Measurements from ENCODE around the gene RNU1-3.
"Not testable (repeated sequence)": the region's sequence is repeated elsewhere in the genome, so short reads cannot be mapped to it uniquely, and the experiment has no call there.

Gene RNU1-3

GRCh38 chr1:16623812-16624719, 42.7 kb downstream of the RNU1-3 start:
- not testable (repeated sequence) for H3K27ac Mint-ChIP-seq; H3K4me1 Mint-ChIP-seq (ENCODE audit: low read depth); H3K27me3 Mint-ChIP-seq (ENCODE audit: low read depth); H3K4me3 Mint-ChIP-seq; H3K9me3 Mint-ChIP-seq
- H3K36me3 Mint-ChIP-seq (ENCODE audit: low read depth): peaks cover 20% of the 10 kb centered on the region

- not testable (repeated sequence) for H3K4me3 Mint-ChIP-seq, H3K27ac Mint-ChIP-seq
- peaks cover 14% of the 10 kb centered on the region for H3K36me3 Mint-ChIP-seq (ENCODE audit: low read depth)
Measured at GRCh38 chr1:16623337-16623736, 43.4 kb downstream of the RNU1-3 start.

GRCh38 chr1:16621681-16622315, 45.0 kb downstream of the RNU1-3 start:
- not testable (repeated sequence) for H3K27ac Mint-ChIP-seq; H3K4me3 Mint-ChIP-seq; H3K4me1 Mint-ChIP-seq (ENCODE audit: low read depth); H3K27me3 Mint-ChIP-seq (ENCODE audit: low read depth); H3K9me3 Mint-ChIP-seq; H3K36me3 Mint-ChIP-seq (ENCODE audit: low read depth)

More at GRCh38 chr1:16623337-16623736, 43.4 kb downstream of the RNU1-3 start:
- H3K27me3 Mint-ChIP-seq (ENCODE audit: low read depth); H3K9me3 Mint-ChIP-seq; H3K4me1 Mint-ChIP-seq (ENCODE audit: low read depth): not testable (repeated sequence)

GRCh38 chr1:16621300-16621658, 45.5 kb downstream of the RNU1-3 start:
- Mint-ChIP-seq H3K27me3 (ENCODE audit: low read depth) (no peaks in the 10 kb centered on the region), H3K27ac (no peak overlapping the region), H3K36me3 (ENCODE audit: low read depth) (peaks cover 6% of the 10 kb centered on the region), H3K4me1 (ENCODE audit: low read depth) (no peaks in the 10 kb centered on the region), H3K9me3 (no peaks in the 10 kb centered on the region), H3K4me3 (no peak overlapping the region)

- H3K27ac Mint-ChIP-seq: not testable (repeated sequence)
Measured at GRCh38 chr1:16619803-16620501, 46.8 kb downstream of the RNU1-3 start.

GRCh38 chr1:16618719-16619118, 48.0 kb downstream of the RNU1-3 start:
- Mint-ChIP-seq H3K27ac (no peak overlapping the region), H3K27me3 (ENCODE audit: low read depth) (no peaks in the 10 kb centered on the region), H3K4me1 (ENCODE audit: low read depth) (no peaks in the 10 kb centered on the region), H3K36me3 (ENCODE audit: low read depth) (no peaks in the 10 kb centered on the region), H3K9me3 (no peaks in the 10 kb centered on the region), H3K4me3 (no peak overlapping the region)

More at GRCh38 chr1:16619803-16620501, 46.8 kb downstream of the RNU1-3 start:
- not testable (repeated sequence) for H3K4me1 Mint-ChIP-seq (ENCODE audit: low read depth); H3K36me3 Mint-ChIP-seq (ENCODE audit: low read depth); H3K4me3 Mint-ChIP-seq; H3K9me3 Mint-ChIP-seq; H3K27me3 Mint-ChIP-seq (ENCODE audit: low read depth)

- Mint-ChIP-seq H3K4me3 (no peak overlapping the region), H3K27ac (no peak overlapping the region), H3K4me1 (ENCODE audit: low read depth) (no peaks in the 10 kb centered on the region), H3K36me3 (ENCODE audit: low read depth) (no peaks in the 10 kb centered on the region), H3K27me3 (ENCODE audit: low read depth) (no peaks in the 10 kb centered on the region), H3K9me3 (no peaks in the 10 kb centered on the region)
Measured at GRCh38 chr1:16617778-16618580, 48.8 kb downstream of the RNU1-3 start.

- no peaks in the 10 kb centered on the region for H3K36me3 Mint-ChIP-seq (ENCODE audit: low read depth)
- H3K4me1 Mint-ChIP-seq (ENCODE audit: low read depth): no peaks in the 10 kb centered on the region
- H3K9me3 Mint-ChIP-seq: no peaks in the 10 kb centered on the region
- H3K4me3 Mint-ChIP-seq: no peak overlapping the region
- no peak overlapping the region for H3K27ac Mint-ChIP-seq
- H3K27me3 Mint-ChIP-seq (ENCODE audit: low read depth): no peaks in the 10 kb centered on the region
Measured at GRCh38 chr1:16617114-16617631, 49.6 kb downstream of the RNU1-3 start.
